Embryonic facial prominence (tissue), 1 donor: Measurements from ENCODE around the gene SHOC2.

Experiments used
- DNase-seq: peaks from one replicate; pipeline ENCODE4 v3.0.0-alpha.2; 2016; ENCODE audit errors: extremely low spot score

The SHOC2 gene

DNA sequence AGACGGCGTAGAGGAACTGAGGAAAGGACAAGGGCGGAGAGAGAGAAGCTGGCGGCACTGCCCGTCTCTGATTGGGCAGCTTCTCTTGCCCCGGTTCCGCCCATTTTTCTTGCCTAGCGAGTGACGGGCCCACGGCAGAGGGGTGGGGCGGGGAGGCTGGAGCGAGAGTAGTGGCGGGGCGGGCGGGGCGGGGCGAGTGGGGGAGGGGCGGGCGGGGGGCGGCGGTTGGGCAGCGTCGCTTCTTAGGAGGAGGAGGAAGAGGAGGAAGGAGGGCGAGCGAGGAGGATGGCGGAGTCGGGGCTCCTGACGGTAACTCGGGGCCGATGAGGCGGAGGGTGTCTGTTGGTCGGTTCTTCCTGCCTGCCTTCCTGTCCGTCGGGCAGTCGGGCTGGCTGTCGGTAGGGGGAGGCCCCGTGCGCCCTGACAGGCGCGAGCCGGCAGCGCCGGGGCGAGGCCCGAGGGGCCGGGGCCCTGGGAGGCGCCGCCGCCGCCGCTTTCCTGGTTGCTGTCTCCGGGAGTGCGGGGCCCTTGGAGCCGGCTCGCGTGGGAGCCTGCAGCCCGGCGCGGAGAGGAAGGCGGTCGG lies at the start of gene SHOC2:
SHOC2 (plus strand) TSS at position 256 of the 583 bp plus-strand sequence. CDS start 44,755 bp downstream, outside the sequence.
- no peak for DNase-seq

DNA sequence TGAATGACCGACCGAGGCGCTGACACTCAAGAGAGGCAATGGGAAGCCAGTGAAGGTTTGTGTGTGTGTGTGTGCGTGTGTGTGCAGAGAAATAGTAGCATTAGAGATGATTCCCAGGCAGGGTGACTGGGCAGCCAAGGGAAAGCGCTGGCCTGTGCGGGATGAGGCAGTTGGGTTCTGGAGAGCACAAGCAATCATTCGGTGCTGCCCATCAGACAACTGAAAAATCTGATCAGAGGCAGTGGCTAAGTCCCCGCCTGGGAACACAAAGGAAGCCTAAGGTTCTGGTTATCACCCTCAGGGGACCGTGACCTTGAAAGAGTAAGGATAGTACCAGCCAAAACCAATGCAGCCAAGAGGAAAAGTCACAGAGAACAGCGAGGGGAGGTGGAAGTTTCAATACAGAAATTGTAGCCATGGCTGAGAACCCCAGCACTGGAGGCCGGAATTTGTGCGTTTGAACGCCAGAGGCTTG lies 48.5 kb upstream of the SHOC2 start:
- DNase-seq = no peak

DNA sequence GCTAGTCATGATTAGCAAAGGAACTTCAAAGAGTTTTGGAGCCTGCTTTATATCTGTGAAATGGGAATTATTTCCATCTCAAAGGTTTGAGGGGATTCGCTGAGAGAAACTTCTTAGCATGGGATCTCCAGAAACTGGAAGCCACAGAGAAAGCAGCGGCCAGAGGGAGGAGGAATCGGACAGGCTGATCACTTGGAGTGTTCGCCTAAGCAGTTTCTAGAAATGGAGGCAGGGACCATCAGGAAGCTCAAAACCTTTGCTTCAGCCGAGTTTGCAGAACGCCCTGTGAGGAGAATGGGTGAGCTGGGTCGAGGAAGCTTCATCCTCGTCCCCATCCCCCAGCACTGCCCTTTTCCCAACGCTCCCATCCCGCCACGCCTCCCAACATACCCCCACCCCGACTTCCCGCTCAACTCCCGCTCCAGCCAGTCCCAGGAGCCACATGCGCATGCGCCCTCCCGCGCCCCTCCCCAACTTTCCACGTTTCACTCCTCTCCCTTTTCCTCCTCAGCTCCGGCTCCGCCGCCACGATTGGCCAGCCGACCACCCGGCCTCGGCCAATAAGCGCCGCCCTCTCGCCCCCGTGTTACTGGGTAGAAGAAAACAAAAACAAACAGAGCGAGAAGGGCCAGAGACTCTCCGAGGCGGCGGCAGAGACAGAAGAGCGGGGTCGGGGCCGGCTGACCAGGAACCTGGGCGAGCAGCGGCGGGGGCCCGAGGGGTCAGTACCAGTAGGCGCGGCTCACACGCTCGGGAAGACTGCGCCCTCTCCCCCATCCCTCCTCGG lies 47.9 kb upstream of the SHOC2 start, which contains the start of gene PDCD4:
PDCD4 (plus strand) TSS at position 631 of the 787 bp plus-strand sequence. CDS start 4,100 bp downstream, outside the sequence.
- peak; percentile 98 for DNase-seq

DNA sequence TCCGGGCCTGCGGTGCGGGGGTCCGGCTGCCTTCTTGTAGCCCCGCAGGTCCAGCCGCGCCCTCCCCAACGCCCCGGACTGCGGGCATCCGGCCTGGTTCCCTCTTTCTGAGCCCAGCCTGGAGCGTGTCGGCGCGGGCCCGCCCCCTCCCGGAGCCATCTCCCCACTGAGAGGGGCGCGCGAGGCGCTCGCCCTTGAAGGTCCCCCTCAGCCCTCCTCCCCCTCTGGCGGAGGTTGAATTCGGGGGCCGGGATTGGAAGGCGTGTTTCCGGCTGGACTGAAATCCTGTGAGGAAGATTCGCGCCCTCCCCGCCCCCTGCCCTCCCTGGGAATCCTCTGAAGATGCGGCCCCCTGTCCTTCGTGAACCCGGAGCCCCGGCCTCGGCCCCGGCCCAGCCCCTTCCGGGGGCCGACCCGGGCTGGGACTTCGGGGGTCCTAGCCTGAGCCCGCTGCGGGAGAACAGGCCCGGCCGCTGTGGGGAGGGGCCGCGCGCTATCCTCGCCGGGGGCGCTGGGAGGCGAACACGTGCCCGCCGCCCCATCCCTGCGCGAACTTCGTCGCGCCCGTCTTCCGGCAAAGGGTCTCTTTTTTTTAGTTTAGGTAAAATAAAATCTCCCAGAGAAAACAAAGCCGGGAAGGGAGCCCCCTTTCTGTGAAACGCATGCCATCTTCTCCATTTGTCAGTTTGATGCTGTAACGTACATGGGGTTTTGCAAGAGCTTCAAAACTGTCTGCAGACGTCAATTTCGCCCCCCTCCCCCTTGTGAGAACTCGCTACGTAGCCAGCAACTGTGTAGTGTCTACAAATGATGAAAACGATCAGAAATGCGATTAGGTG lies 47.0 kb upstream of the SHOC2 start:
- peak; percentile 82 for DNase-seq

DNA sequence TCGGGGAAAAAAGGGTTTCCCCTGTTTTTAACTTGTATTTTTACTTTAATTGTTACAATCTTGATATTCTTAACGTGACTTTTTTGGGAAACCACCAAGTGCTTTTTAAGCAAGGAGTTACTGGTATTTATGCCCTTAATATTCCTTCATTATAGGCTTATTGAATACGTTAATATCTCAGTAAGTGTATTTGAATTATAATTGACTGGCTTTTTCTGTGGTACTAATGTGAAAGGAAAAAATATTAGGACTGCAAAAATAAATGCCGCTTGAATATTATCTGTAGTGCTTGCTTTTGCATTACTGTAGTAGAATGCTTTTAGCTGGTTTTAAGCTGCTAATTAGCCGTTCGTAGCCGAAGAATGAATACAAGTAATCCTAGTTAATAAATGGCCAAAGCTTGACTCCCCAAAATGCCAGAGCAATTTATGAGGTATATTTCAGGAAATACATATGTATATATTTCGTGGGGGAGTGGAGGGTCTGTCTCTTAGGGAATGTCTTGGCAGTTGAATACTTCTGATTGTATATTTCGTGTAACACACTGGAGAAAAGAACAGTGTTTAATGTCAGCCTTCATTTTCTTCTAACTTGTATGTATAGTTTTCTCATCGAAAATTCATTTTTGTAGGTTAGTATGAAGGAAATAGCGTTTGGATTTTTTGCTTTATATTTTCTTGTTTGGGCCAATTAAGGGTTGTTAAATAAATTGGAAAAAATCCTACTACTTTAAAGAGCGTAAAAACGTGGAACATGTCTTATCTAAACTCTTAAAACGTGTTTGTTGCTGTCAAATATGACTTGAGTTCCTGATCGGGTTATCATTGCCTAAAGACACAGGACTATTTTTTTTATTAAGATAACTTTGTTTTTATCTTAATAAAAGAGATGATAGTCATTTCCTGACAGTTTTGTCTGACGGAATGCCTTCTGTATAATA lies 46.1 kb upstream of the SHOC2 start:
- no peak for DNase-seq

DNA sequence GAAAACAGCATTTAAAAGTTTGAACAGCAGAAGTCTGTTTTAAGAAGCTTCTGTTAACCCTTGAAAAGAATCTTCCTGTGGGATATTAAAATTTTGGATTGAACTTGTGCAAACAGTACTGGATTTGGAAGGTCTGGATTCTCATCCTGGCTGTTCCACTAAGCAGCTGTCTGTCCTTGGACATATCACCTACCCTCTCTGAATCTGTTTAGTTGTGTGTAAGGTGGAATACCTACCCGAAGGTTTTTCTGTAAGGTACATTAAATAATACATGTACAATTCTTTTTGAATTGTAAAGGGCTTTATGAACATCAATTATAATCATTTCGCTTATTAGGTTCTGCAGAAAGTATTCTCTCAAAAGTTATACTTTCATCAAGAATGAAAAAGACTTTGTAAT lies 45.5 kb upstream of the SHOC2 start:
- DNase-seq = no peak

DNA sequence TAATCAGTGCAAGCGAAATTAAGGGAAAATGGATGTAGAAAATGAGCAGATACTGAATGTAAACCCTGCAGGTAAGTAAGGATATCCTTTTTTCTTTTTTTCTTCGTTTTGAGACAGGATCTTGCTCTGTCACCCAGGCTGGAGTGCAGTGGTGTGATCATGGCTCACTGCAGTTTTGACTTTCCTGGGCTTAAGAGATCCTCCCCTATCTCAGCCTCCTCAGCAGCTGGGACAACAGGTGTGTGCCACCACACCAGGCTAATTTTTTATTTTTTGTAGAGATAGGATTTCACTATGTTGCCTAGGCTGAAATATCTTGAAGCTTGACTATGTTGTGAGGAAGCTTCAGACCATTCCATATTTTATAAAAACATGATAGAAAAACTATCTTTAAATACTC lies 43.4 kb upstream of the SHOC2 start:
- DNase-seq = no peak

DNA sequence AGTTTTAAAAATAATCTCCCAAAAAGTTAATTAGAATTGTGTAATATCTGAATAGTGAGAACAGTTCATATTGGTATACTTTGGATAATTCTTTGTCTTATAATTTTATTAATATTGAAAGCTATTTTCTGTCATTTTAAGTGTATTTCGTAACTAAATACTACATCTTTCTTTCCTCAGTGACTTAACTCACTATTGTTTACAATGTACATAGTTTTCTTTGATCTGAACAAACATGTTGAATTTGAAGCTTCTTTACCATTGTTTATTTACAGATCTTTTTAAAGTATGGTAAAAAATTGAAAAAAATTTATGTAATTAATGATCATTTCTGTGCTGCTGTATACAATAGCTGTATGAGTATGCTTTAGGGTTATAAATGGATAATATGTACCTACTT lies 42.6 kb upstream of the SHOC2 start:
- DNase-seq = no peak

DNA sequence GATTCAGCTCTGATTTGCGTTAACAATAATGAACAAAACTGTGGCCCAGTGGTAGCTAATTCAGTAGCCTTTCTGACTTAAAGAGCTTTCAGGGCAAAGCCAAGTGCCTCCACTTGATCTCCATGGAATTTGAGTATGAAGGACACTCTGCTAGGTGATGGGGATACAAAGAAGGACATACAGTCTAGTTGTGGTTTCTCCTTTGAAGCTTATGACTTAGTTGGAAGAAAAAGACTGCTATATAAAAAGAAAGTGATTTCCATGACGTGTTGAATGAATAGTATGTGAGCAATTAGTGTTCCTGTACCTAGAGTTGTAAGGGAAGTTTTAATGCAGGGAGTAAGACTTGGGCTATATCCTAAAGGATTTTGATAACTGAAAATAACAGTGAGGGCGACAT lies 39.4 kb upstream of the SHOC2 start:
- DNase-seq = no peak

DNA sequence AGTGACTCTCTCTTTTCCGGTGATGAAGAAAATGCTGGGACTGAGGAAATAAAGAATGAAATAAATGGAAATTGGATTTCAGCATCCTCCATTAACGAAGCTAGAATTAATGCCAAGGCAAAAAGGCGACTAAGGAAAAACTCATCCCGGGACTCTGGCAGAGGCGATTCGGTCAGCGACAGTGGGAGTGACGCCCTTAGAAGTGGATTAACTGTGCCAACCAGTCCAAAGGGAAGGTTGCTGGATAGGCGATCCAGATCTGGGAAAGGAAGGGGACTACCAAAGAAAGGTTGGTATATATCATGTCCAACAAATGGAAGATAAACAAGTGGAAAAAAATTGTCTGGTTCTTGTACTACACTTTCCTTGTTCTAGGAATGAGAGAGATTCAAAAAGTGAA lies 38.2 kb upstream of the SHOC2 start:
- no peak for DNase-seq

DNA sequence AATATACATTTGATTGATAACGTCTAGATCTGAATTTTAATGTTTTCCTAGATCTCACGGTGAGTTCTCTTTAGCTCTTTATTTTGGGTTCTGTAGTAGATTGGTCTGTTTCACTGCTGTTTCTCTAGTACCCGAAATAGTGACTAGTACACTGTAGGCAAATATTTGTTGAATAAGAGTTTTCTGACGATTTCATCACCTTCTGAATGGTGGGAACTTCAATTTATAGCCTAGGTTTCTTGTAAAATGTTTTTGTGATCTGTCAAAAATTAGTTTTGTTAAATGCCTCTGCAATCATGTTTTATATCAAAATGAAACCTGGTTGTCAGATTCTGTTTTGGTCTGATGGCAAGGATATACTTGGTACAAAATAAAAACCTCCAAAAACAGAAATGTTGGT lies 37.5 kb upstream of the SHOC2 start:
- DNase-seq = no peak

DNA sequence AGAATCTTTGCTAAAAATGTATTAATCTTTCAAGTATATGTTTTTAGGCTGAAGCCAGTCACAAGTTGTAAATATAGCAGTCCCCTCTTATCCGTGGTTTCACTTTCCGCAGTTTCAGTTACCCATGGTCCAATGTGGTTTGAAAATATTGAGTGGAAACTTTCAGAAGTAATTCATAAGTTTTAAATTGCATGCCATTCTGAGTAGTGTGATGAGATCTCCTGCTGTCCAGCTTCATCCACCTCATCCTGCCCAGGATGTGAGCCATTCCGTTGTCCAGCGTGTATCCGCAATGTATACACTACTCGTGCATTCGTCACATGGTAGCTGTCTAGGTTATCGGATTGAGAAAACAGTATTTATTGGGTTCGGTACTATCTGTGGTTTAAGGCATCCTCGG lies 35.5 kb upstream of the SHOC2 start:
- DNase-seq = no peak

DNA sequence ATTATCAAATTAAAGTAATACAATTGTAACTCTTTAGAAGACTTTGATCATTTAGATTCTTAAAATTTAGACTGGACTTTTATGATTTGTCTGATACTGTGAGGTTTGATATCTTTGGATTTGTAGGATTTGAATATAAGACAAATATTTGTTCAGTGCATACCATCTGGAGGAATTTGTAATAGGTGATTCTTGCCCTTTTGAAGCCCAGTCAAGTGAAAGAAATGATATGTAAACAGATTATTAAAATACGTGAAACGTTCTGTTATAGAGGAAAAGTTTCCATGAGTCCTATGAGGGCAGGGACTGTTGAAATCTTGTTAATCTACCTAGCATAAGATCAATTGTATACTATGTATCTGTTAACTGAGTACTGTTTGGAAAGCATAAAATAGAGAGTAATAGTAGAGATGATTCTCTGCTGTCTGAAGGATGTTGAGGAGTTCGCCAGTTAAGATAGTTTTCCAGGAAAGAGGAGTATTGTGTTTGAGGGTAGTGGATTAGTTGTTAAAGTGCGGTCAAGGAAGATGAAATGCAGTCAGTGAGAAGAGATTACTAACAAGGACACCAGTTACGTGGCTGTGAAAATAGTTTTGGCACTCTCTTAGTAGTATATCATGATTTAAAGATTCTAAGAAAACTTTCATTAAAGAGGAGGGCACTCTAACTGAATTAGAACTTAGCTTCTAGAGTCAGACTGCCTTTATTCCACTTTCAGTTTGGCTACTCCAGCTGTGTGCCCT lies 33.3 kb upstream of the SHOC2 start:
- no peak for DNase-seq

DNA sequence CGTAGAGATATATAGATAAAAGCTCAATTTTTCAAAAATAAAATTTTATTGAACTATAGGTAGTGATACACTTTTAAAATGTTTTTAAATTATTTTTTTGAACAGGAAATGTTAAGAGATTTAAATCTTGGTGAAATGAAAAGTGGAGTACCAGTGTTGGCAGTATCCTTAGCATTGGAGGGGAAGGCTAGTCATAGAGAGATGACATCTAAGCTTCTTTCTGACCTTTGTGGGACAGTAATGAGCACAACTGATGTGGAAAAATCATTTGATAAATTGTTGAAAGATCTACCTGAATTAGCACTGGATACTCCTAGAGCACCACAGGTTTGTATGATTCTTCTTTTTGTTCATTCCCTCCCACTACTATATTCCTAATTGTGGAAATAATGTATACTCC lies 31.8 kb upstream of the SHOC2 start:
- DNase-seq = no peak

DNA sequence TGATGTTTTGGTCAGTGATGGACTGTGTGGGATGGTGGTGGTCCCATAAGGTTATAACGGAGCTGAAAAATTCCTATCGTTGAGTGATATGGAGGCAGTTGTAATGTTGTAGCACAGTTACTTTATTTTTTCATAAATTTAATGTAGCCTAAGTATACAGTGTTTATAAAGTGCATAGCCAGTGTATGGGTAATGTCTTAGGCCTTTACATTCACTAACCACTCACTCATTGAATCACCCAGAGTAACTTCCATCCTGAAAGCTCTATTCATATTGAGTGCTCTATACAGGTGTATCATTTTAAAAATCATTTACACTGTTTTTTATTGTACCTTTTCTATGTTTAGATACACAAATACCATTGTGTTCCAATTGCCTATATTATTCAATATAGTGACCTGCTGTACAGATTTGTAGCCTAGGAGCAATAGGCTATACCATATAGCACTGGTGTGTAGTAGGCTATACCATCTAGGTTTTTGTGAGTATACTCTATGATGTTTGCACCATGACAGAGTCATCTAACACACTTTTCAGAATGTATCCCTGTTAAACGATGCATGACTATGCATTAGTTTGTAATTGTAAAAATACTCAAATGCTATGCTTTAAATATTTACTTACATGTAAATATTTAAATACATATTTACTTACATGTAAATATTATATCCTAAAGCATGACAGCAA lies 26.7 kb upstream of the SHOC2 start:
- DNase-seq = no peak

DNA sequence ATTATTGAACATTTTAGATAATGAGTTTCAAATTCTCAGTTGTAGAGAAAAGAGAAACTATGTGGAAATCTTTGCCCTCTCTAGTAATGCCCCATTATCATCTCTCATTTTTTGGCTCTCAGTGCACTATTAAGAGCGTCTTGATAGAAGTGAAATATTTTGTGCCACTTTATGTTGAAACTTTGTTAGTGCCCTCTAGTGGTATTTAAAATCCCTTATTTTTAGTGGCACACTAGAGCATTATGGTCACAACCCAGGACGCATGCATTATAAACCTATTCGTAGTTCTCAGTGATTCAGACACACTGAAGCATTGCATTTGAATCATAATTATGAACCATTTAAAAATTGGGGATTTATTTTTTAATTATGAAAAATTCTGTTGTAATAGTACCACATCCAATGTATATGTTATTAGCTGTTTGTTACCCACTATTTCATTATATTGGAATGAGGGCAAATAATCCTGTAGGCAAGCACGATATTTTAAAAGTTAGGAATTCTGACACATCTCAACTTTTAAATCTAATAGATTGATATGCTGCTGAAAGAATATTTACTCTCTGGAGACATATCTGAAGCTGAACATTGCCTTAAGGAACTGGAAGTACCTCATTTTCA lies 25.7 kb upstream of the SHOC2 start:
- DNase-seq = peak; percentile 27

DNA sequence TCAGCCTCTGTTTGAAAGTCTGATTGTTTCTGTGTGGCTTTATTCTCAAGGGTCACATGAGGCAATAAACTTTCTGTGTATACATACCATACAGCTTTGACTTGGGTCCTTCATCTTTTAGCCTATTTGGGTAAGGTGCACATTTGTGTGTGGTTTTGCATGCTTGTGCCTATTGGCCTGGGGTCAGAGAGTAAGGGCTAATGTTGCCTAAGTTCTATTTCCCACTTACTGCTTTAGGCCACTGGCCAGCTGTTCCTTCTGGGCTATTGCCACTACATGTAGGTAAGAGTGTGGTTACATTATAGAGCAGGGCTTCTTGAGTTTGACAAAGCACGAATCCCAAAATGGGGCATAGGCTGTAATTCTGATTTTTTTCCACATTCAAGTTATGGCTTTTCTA lies 22.2 kb upstream of the SHOC2 start:
- DNase-seq = no peak

DNA sequence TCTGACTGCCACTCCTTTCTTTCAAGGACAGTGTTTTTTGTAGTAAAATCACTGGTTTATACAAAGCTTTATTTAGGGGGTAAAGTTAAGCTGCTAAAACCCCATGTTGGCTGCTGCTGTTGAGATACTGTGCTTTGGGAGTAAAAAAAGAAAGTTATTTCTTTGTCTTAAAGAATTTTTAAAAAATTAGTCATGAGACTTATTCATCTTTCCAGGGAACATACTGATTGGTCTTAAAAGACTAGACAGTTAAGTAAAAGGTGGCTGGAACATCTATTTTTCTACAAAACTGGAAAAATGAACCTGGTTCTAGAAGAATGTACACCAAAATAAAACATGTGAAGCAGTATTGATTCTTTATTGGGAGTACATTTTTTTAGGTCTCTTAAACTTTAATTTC lies 21.0 kb upstream of the SHOC2 start:
- DNase-seq = no peak

DNA sequence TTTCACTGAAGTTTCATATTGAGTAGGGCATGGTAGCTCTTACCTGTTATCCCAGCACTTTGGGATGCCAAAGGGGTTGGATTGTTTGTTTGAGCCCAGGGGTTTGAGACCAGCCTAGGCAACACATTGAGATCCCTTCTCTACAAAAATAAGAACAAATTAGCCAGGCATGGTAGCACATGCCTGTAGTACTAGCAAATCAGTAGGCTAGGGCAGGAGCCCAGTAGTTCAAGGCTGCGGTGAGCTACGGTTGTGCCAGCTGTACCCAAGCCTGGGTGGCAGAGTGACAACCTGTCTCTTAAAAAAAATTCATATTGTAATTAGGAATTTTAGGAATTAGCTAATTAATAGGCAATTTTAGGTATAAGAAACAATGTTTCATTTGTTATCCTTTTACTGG lies 18.4 kb upstream of the SHOC2 start:
- no peak for DNase-seq
